NB4 (cell line): Measurements from ENCODE around the gene TSSC4.

Experiments used
- DNase-seq: peaks from one replicate; pipeline ENCODE4 v3.0.0; 2010; ENCODE audit warnings: low read depth
- H3K4me3 ChIP-seq: one replicate; pipeline ENCODE4 v1.5.1; 2011; ENCODE audit warnings: mild to moderate bottlenecking, low read depth, low read length, moderate library complexity
- CTCF ChIP-seq: IDR thresholded peaks from one replicate; pipeline ENCODE4 v1.5.1; 2012; ENCODE audit warnings: low read depth, low read length
- MAX ChIP-seq: IDR thresholded peaks from 2 replicates; pipeline ENCODE4 v1.6.1; 2011; ENCODE audit warnings: low read depth, low read length
- MYC ChIP-seq: IDR thresholded peaks from 2 replicates; pipeline ENCODE4 v1.6.1; 2011; ENCODE audit warnings: low read depth, low read length
- POLR2A ChIP-seq: IDR thresholded peaks from 2 replicates; pipeline ENCODE4 v1.6.1; 2011; ENCODE audit warnings: mild to moderate bottlenecking; ENCODE audit not compliant: insufficient read length; ENCODE audit errors: extremely low read depth

Gene TSSC4

DNA sequence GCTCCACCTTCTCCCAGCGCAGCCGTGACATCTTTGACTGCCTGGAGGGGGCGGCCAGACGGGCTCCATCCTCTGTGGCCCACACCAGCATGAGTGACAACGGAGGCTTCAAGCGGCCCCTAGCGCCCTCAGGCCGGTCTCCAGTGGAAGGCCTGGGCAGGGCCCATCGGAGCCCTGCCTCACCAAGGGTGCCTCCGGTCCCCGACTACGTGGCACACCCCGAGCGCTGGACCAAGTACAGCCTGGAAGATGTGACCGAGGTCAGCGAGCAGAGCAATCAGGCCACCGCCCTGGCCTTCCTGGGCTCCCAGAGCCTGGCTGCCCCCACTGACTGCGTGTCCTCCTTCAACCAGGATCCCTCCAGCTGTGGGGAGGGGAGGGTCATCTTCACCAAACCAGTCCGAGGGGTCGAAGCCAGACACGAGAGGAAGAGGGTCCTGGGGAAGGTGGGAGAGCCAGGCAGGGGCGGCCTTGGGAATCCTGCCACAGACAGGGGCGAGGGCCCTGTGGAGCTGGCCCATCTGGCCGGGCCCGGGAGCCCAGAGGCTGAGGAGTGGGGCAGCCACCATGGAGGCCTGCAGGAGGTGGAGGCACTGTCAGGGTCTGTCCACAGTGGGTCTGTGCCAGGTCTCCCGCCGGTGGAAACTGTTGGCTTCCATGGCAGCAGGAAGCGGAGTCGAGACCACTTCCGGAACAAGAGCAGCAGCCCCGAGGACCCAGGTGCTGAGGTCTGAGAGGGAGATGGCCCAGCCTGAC, 2.5 kb downstream of the TSSC4 start:
- no peak for TF ChIP-seq MAX
- no peak for TF ChIP-seq MYC
- no peak for TF ChIP-seq POLR2A
- TF ChIP-seq CTCF, result no peak
- no peak for DNase-seq
- H3K4me3 ChIP-seq, result no peak overlapping the region

DNA sequence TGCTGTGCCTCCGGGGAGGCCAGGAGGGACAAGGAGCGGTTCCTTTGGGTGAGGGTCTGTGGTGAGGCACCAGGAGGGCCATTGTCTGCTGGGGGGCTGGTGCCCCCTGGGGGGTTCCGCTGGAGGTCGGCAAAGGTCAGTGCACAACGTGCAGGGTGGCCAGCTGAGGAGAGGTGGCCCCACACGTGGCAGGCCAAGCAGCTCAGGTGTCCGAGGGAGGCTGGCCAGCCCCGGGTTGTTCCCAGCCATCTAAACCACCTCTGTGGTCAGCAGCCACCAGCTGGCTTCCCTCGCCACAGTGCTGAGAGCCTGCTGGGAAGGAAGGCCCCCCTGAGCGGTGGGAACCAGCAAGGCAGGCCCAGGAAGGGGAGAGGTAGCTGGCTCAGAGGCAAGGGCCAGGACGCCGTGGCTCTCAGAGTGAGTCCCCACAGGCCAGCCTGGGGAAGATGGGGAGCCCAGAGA, 4.2 kb downstream of the TSSC4 start:
- DNase-seq, result no peak
- no peak overlapping the region for H3K4me3 ChIP-seq
- TF ChIP-seq POLR2A, result no peak

GRCh38 chr11:2406451-2406850, 5.9 kb downstream of the TSSC4 start:
- TF ChIP-seq MAX (no peak), CTCF (no peak), MYC (no peak), POLR2A (no peak)
- no peak for DNase-seq
- no peak overlapping the region for H3K4me3 ChIP-seq

DNA sequence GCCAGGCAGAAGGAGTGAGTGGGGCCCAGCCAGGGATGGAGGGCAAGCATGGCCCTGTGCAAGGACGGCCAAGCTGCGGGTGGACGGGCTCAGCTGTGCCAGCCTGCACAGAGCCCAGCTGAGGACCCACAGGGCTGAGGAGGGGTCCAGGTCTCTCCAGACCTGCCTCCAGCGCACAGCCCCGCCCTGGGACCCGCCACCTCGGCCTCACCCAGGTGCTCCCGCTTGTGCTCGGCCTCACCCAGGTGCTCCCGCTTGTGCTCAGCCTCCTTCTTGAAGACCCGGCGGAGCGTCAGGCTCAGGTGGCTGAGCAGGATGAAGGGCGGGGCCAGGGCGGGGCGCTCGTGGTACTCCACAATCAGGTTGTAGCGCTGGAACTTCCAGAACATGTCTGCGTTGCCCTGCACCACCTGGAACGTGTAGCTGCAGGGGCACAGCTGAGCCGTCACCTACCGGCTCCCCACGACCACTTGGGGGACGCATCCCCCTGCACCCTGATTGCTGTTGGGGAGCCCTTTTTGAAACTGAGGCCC, 6.4 kb downstream of the TSSC4 start:
- no peak for DNase-seq
- no peak overlapping the region for H3K4me3 ChIP-seq
- TF ChIP-seq MAX, result no peak

GRCh38 chr11:2408671-2409070, 8.1 kb downstream of the TSSC4 start:
- no peak overlapping the region for H3K4me3 ChIP-seq
- TF ChIP-seq CTCF, result no peak
- no peak for TF ChIP-seq POLR2A
- TF ChIP-seq MAX, result no peak
- no peak for TF ChIP-seq MYC
- no peak for DNase-seq

DNA sequence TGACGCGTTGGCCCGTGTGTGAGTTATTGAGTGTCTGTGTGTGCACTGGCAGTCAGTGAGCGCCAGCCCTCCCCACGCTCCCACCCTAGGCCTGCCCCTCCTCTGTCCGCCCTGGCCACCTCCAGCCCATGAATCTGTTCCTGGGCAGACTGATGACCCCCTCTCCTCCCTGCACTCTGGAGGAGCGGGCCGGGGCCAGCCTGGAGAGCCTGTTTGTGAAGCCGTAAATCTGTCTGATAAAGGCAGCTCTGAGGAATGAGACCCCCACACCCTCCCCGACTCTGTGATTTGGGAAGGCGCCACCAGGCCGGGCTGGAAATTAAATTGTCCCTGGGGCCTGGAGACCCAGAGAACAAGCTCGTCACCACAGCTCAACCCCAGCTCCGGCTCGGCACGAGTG, 8.6 kb downstream of the TSSC4 start:
- TF ChIP-seq MYC, result no peak
- no peak for TF ChIP-seq MAX
- TF ChIP-seq CTCF, result no peak
- no peak for TF ChIP-seq POLR2A
- no peak overlapping the region for H3K4me3 ChIP-seq
- no peak for DNase-seq
